Smooth muscle cell (in vitro differentiated cells): ENCODE results near the gene TET3. TPM values are rescaled to one million over a fixed set of nuclear protein-coding genes. Genes with fewer than 3 reads are reported as not detected.
A peak's percentile ranks its signal among the peaks of the same experiment; 100 is the strongest.

Source experiments
- DNase-seq: peaks from one replicate; lab custom pipeline; 2025; ENCODE audit not compliant: unreplicated experiment; lab: John Stamatoyannopoulos, UW
- H2AFZ ChIP-seq: fragments of 200-600 bp; sonication (generic); 2 replicates; pipeline ENCODE4 v1.6.0; 2016; ENCODE audit warnings: antibody characterized with exemption, low read depth, mild to moderate bottlenecking
- H3F3A ChIP-seq: fragments of 200-600 bp; sonication (generic); 2 replicates; pipeline ENCODE4 v1.6.0; 2017; ENCODE audit warnings: antibody characterized with exemption, low read depth
- H3K27ac ChIP-seq: fragments of 200-600 bp; sonication (generic); 2 replicates; pipeline ENCODE4 v1.5.1; 2016; ENCODE audit warnings: low read depth, mild to moderate bottlenecking
- H3K27me3 ChIP-seq: fragments of 200-600 bp; sonication (generic); 2 replicates; pipeline ENCODE4 v1.6.1; 2016; ENCODE audit warnings: low read depth, mild to moderate bottlenecking
- H3K36me3 ChIP-seq: fragments of 200-600 bp; sonication (generic); 2 replicates; pipeline ENCODE4 v1.5.1; 2016; ENCODE audit warnings: low read depth
- H3K4me1 ChIP-seq: fragments of 200-600 bp; sonication (generic); 2 replicates; pipeline ENCODE4 v1.5.1; 2016; ENCODE audit warnings: low read depth
- H3K4me2 ChIP-seq: fragments of 200-600 bp; sonication (generic); 2 replicates; pipeline ENCODE4 v1.6.0; 2016; ENCODE audit warnings: mild to moderate bottlenecking
- H3K4me3 ChIP-seq: fragments of 200-600 bp; sonication (generic); 2 replicates; pipeline ENCODE4 v1.5.1; 2016; ENCODE audit warnings: mild to moderate bottlenecking
- H3K79me2 ChIP-seq: fragments of 200-600 bp; sonication (generic); 2 replicates; pipeline ENCODE4 v1.6.0; 2016; ENCODE audit warnings: low read depth, mild to moderate bottlenecking
- H3K9ac ChIP-seq: fragments of 200-600 bp; sonication (generic); 2 replicates; pipeline ENCODE4 v1.6.0; 2016; ENCODE audit warnings: low read depth
- H3K9me3 ChIP-seq: fragments of 200-600 bp; sonication (generic); replicated peaks from 2 replicates; pipeline ENCODE4 v1.5.1; 2016; ENCODE audit warnings: low read depth
- H4K20me1 ChIP-seq: fragments of 200-600 bp; sonication (generic); 2 replicates; pipeline ENCODE4 v1.6.0; 2016; ENCODE audit warnings: low read depth
- WGBS: methylation state at CpG from one replicate; pipeline ENCODE4 v1.1.7; 2016; ENCODE audit warnings: low lambda C conversion rate; 5-methylcytosine and 5-hydroxymethylcytosine counted together
- polyA plus RNA-seq: library from polyadenylated mRNA; unstranded; fragments of >200 nt; fragmentation: Nextera tagmentation; extraction: Ambion mirVana; gene quantifications from 2 replicates; pipeline ENCODE4 v1.2.1, GENCODE V29; 2016
- total RNA-seq: library from RNA; depleted of rRNA; stranded (reverse); fragments of >200 nt; gene quantifications from 2 replicates; pipeline ENCODE4 v1.2.3, GENCODE V29; 2014
- TF ChIP-seq, protein P1 (sequence below): fragments of 200-600 bp; sonication (generic); IDR thresholded peaks from 2 replicates; pipeline ENCODE4 v1.5.1; 2017; ENCODE audit warnings: borderline replicate concordance, mild to moderate bottlenecking, antibody characterized with exemption; ENCODE audit not compliant: insufficient read depth, poor library complexity, severe bottlenecking

TET3 gene
- total RNA-seq: 10.4 and 12.7 TPM in 2 replicates
- polyA plus RNA-seq: 3.2 TPM in 2 replicates

DNA sequence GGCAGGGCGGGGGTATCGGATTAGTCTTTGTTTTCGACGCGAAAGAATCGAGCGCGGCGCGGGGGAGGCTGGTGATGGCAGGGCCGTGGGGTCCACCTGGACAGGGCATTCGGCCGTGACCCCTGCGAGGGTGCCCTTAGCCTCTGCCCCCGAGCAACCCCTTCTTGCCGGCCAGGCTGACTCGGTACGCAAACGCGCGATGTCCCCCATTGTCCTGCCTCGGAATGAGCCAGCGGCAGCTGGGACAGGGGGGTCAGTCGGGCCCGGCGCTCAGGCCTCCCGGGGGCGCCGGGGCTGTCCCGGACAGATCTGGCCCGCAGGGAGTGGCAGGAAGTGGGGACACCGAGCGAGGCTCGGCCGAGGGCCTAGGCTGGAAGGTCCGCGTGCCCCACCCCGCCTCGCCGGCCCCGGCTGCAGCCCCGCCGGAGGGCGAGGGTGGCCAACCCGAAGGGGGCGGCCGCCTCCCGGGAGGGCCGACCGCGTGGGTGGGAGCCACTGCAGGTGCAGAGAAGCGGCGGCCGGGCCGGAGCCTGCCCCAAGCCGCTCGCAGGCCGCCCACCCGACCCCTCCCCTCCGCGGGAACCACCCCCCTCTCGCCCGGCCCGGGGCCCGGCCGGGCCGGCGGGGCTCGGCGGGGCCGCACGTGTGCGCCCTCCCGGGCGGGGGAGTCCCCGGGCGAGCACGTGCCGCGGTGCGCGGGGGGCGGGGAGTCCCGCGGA is at the start of gene TET3:
TSS of gene TET3 (plus strand) at position 708 of the 719 bp plus-strand sequence. CDS start 1,494 bp downstream, outside the sequence.
- Histone ChIP-seq H3K79me2 (peaks cover 23% of the 10 kb centered on the region), H3K4me3 (peak within 1 kb of the TSS; percentile 72), H3K4me2 (peak within 1 kb of the TSS; percentile 94), H3K36me3 (no peaks in the 10 kb centered on the region), H3K27me3 (no peaks in the 10 kb centered on the region), H3F3A (peaks cover 8% of the 10 kb centered on the region), H2AFZ (peak within 1 kb of the TSS; percentile 83), H4K20me1 (peaks cover 18% of the 10 kb centered on the region), H3K9me3 (no peaks in the 10 kb centered on the region), H3K27ac (peak within 1 kb of the TSS; percentile 59), H3K4me1 (peaks cover 47% of the 10 kb centered on the region), H3K9ac (peak within 1 kb of the TSS; percentile 68)
- no peak for DNase-seq
- TF ChIP-seq, protein P1, sequence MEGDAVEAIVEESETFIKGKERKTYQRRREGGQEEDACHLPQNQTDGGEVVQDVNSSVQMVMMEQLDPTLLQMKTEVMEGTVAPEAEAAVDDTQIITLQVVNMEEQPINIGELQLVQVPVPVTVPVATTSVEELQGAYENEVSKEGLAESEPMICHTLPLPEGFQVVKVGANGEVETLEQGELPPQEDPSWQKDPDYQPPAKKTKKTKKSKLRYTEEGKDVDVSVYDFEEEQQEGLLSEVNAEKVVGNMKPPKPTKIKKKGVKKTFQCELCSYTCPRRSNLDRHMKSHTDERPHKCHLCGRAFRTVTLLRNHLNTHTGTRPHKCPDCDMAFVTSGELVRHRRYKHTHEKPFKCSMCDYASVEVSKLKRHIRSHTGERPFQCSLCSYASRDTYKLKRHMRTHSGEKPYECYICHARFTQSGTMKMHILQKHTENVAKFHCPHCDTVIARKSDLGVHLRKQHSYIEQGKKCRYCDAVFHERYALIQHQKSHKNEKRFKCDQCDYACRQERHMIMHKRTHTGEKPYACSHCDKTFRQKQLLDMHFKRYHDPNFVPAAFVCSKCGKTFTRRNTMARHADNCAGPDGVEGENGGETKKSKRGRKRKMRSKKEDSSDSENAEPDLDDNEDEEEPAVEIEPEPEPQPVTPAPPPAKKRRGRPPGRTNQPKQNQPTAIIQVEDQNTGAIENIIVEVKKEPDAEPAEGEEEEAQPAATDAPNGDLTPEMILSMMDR: no peak
- 1% methylated on average over 34 of the region's 85 CpGs for WGBS

DNA sequence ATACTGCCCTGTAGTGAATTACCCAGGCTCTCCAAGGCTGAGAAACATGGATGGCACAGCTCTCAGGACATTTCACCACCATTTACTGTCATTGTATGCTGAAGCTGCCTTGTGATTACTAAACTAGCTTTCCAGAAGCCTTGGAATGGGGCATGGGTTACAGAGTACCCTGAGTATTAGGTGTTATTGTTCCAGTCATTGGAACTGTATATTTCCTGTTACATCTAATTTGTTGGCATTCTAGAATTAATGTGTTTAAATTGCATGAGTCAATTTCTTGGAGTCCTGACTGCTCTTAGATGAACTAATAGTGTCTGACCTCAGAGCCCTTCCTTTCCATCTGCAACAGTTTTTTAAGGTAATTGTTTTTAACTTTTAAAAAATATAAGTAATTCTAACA is 49.1 kb upstream of the TET3 start:
- Histone ChIP-seq H3K4me1 (peaks cover 15% of the 10 kb centered on the region), H3K27ac (no peak overlapping the region), H3K4me2 (no peak overlapping the region), H3K9ac (no peak overlapping the region), H3K79me2 (peaks cover 75% of the 10 kb centered on the region), H3K36me3 (no peaks in the 10 kb centered on the region), H2AFZ (no peak overlapping the region), H4K20me1 (peaks cover 99% of the 10 kb centered on the region), H3K9me3 (no peaks in the 10 kb centered on the region), H3K27me3 (no peaks in the 10 kb centered on the region), H3F3A (peaks cover 9% of the 10 kb centered on the region), H3K4me3 (no peak overlapping the region)
- no peak for DNase-seq
- TF ChIP-seq, protein P1: no peak

DNA sequence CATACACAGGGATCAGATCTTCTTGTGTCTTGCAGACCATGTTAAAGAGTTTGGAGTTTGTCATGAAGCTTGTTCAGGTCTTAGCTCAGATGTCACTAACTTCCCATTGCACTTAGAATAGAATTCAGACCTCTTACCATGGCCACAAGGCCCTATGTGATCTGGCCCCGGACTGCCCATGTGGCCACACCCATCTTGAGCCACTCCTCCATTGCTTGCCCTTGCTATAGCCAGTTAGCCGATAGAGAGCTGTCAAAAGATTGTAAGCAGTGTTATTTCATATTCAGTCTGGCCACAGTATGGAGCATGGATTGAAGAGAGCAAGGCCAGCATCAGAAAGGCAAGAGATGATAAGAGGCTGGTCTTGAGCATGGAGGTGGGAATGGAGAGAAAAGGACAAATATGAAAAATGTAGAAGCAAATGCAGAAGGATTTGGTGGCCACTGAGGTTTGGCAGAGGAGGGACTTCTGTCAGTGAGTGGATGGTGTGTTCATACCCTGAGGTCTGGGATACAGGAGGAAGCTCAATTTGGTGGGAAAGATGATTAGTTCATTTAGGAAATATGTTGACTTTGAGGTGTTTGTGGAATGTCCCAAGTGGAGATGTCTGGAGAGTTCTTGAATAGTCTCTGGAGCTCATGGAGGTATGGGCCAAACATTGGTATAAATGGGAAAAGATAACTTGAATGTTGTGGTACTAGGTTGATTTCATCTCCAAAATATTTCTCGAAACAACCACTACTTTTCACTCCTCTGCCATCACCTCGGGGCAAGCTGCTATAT is 47.4 kb upstream of the TET3 start:
- Histone ChIP-seq H3K9me3 (no peaks in the 10 kb centered on the region), H3F3A (peaks cover 4% of the 10 kb centered on the region), H2AFZ (no peak overlapping the region), H4K20me1 (peaks cover 100% of the 10 kb centered on the region), H3K9ac (no peak overlapping the region), H3K4me2 (no peak overlapping the region), H3K4me1 (peaks cover 19% of the 10 kb centered on the region), H3K27me3 (no peaks in the 10 kb centered on the region), H3K36me3 (no peaks in the 10 kb centered on the region), H3K79me2 (peaks cover 82% of the 10 kb centered on the region), H3K4me3 (no peak overlapping the region), H3K27ac (no peak overlapping the region)
- TF ChIP-seq, protein P1: no peak
- DNase-seq: no peak
- 82% methylated on average over 4 of the region's 4 CpGs for WGBS

DNA sequence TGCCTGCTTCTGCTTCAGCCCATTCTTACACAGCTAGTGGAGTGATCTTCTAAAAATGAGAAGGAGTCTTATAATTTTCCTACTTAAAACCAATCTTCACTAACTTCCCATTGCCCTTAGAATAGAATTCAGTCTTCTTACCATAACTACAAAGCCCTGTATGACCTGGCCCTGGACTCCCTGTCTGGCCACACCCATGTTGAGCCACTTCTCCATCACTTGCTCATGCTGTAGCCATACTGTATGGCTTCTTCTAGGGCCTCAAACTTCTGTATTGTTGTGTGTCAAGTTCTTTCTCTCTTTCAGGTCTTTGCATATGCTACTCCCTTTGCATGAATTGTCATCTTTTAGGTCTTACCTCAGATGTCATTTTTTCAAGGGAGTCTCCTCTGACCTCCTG is 46.8 kb upstream of the TET3 start:
- H3K4me1 ChIP-seq: peaks cover 14% of the 10 kb centered on the region
- peak overlapping the region; percentile 64 for H3K27ac ChIP-seq
- no peak overlapping the region for H3K9ac ChIP-seq
- DNase-seq: no peak
- no peak overlapping the region for H3K4me3 ChIP-seq
- H3K36me3 ChIP-seq: no peaks in the 10 kb centered on the region
- peak overlapping the region; percentile 40 for H3K4me2 ChIP-seq
- H4K20me1 ChIP-seq: peaks cover 100% of the 10 kb centered on the region
- no peaks in the 10 kb centered on the region for H3F3A ChIP-seq
- peaks cover 82% of the 10 kb centered on the region for H3K79me2 ChIP-seq
- TF ChIP-seq, protein P1: no peak
- no peak overlapping the region for H2AFZ ChIP-seq
- no peaks in the 10 kb centered on the region for H3K9me3 ChIP-seq
- H3K27me3 ChIP-seq: no peaks in the 10 kb centered on the region
